ENCODE measurements around the gene SERINC2.
A peak's percentile ranks its signal among the peaks of the same experiment; 100 is the strongest.
"Not testable (repeated sequence)": the region's sequence is repeated elsewhere in the genome, so short reads cannot be mapped to it uniquely, and the experiment has no call there.

SERINC2 gene

GRCh38 chr1:31376375-31377134 is 36.5 kb upstream of the SERINC2 start:
- no peak overlapping the region for H3K4me3 Mint-ChIP-seq
- no peaks in the 10 kb centered on the region for H3K36me3 Mint-ChIP-seq (ENCODE audit: low read depth)
- no peak overlapping the region for H3K27ac Mint-ChIP-seq
- peaks cover 11% of the 10 kb centered on the region for H3K4me1 Mint-ChIP-seq
- no peaks in the 10 kb centered on the region for H3K9me3 Mint-ChIP-seq
- DNase-seq: no peak
- no peak for ATAC-seq
- no peaks in the 10 kb centered on the region for H3K27me3 Mint-ChIP-seq

GRCh38 chr1:31377364-31377863 is 35.6 kb upstream of the SERINC2 start:
- Mint-ChIP-seq H3K4me1 (peaks cover 11% of the 10 kb centered on the region), H3K27me3 (no peaks in the 10 kb centered on the region), H3K4me3 (no peak overlapping the region), H3K9me3 (no peaks in the 10 kb centered on the region), H3K36me3 (ENCODE audit: low read depth) (no peaks in the 10 kb centered on the region), H3K27ac (no peak overlapping the region)
- ATAC-seq (no peak), DNase-seq (no peak)

- no peaks in the 10 kb centered on the region for H3K27me3 Mint-ChIP-seq
- H3K9me3 Mint-ChIP-seq: no peaks in the 10 kb centered on the region
- no peak overlapping the region for H3K4me3 Mint-ChIP-seq
- no peak for DNase-seq
- H3K4me1 Mint-ChIP-seq: peaks cover 8% of the 10 kb centered on the region
- ATAC-seq: no peak
- no peak overlapping the region for H3K27ac Mint-ChIP-seq
- no peaks in the 10 kb centered on the region for H3K36me3 Mint-ChIP-seq (ENCODE audit: low read depth)
Measured at GRCh38 chr1:31378001-31378400, 35.0 kb upstream of the SERINC2 start.

- Mint-ChIP-seq H3K27me3 (no peaks in the 10 kb centered on the region), H3K27ac (no peak overlapping the region), H3K9me3 (no peaks in the 10 kb centered on the region), H3K4me1 (no peaks in the 10 kb centered on the region), H3K4me3 (no peak overlapping the region), H3K36me3 (ENCODE audit: low read depth) (no peaks in the 10 kb centered on the region)
- DNase-seq (no peak), ATAC-seq (no peak)
Measured at GRCh38 chr1:31380181-31380580, 32.8 kb upstream of the SERINC2 start.

GRCh38 chr1:31381394-31382294 is 31.4 kb upstream of the SERINC2 start:
- DNase-seq (no peak), ATAC-seq (no peak)
- H3K36me3 Mint-ChIP-seq (ENCODE audit: low read depth): no peaks in the 10 kb centered on the region
- no peaks in the 10 kb centered on the region for H3K9me3 Mint-ChIP-seq
- H3K27me3 Mint-ChIP-seq: peaks cover 6% of the 10 kb centered on the region
- no peak overlapping the region for H3K27ac Mint-ChIP-seq
- no peak overlapping the region for H3K4me3 Mint-ChIP-seq
- no peaks in the 10 kb centered on the region for H3K4me1 Mint-ChIP-seq

GRCh38 chr1:31382379-31382989 is 30.5 kb upstream of the SERINC2 start:
- ATAC-seq (no peak), DNase-seq (no peak)
- peaks cover 6% of the 10 kb centered on the region for H3K27me3 Mint-ChIP-seq
- no peaks in the 10 kb centered on the region for H3K4me1 Mint-ChIP-seq
- H3K27ac Mint-ChIP-seq: no peak overlapping the region
- no peak overlapping the region for H3K4me3 Mint-ChIP-seq
- H3K36me3 Mint-ChIP-seq (ENCODE audit: low read depth): no peaks in the 10 kb centered on the region
- H3K9me3 Mint-ChIP-seq: no peaks in the 10 kb centered on the region

- Mint-ChIP-seq H3K9me3 (no peaks in the 10 kb centered on the region), H3K36me3 (ENCODE audit: low read depth) (no peaks in the 10 kb centered on the region)
Measured at GRCh38 chr1:31383967-31384366, 29.0 kb upstream of the SERINC2 start.

GRCh38 chr1:31386576-31387243 is 26.3 kb upstream of the SERINC2 start:
- not testable (repeated sequence) for H3K9me3 Mint-ChIP-seq; H3K4me3 Mint-ChIP-seq; H3K27ac Mint-ChIP-seq; H3K36me3 Mint-ChIP-seq (ENCODE audit: low read depth); DNase-seq; H3K27me3 Mint-ChIP-seq; H3K4me1 Mint-ChIP-seq; ATAC-seq

More at GRCh38 chr1:31383967-31384366, 29.0 kb upstream of the SERINC2 start:
- no peaks in the 10 kb centered on the region for H3K4me1 Mint-ChIP-seq
- ATAC-seq (no peak), DNase-seq (no peak)
- H3K27ac Mint-ChIP-seq: no peak overlapping the region
- peaks cover 6% of the 10 kb centered on the region for H3K27me3 Mint-ChIP-seq
- H3K4me3 Mint-ChIP-seq: no peak overlapping the region

- no peak overlapping the region for H3K27ac Mint-ChIP-seq
- H3K36me3 Mint-ChIP-seq (ENCODE audit: low read depth): no peaks in the 10 kb centered on the region
- no peak for DNase-seq
- no peaks in the 10 kb centered on the region for H3K9me3 Mint-ChIP-seq
- H3K4me1 Mint-ChIP-seq: no peaks in the 10 kb centered on the region
- ATAC-seq: no peak
- peaks cover 6% of the 10 kb centered on the region for H3K27me3 Mint-ChIP-seq
- H3K4me3 Mint-ChIP-seq: no peak overlapping the region
Measured at GRCh38 chr1:31387612-31388011, 25.4 kb upstream of the SERINC2 start.

- peaks cover 6% of the 10 kb centered on the region for H3K27me3 Mint-ChIP-seq
- H3K36me3 Mint-ChIP-seq (ENCODE audit: low read depth): no peaks in the 10 kb centered on the region
Measured at GRCh38 chr1:31389616-31390015, 23.4 kb upstream of the SERINC2 start.

GRCh38 chr1:31390071-31390470 is 22.9 kb upstream of the SERINC2 start:
- Mint-ChIP-seq H3K36me3 (ENCODE audit: low read depth) (no peaks in the 10 kb centered on the region), H3K27ac (no peak overlapping the region), H3K9me3 (no peaks in the 10 kb centered on the region), H3K4me3 (no peak overlapping the region), H3K4me1 (peaks cover 9% of the 10 kb centered on the region), H3K27me3 (peaks cover 6% of the 10 kb centered on the region)
- ATAC-seq: no peak
- no peak for DNase-seq

More at GRCh38 chr1:31389616-31390015, 23.4 kb upstream of the SERINC2 start:
- no peak overlapping the region for H3K27ac Mint-ChIP-seq
- no peaks in the 10 kb centered on the region for H3K9me3 Mint-ChIP-seq
- no peak overlapping the region for H3K4me3 Mint-ChIP-seq
- peaks cover 5% of the 10 kb centered on the region for H3K4me1 Mint-ChIP-seq
- DNase-seq (no peak), ATAC-seq (no peak)

GRCh38 chr1:31393463-31393862 is 19.6 kb upstream of the SERINC2 start:
- Mint-ChIP-seq H3K9me3 (no peaks in the 10 kb centered on the region), H3K4me1 (peaks cover 9% of the 10 kb centered on the region), H3K4me3 (no peak overlapping the region), H3K27me3 (no peaks in the 10 kb centered on the region), H3K36me3 (ENCODE audit: low read depth) (no peaks in the 10 kb centered on the region), H3K27ac (no peak overlapping the region)
- DNase-seq (no peak), ATAC-seq (no peak)

GRCh38 chr1:31394584-31395193 is 18.3 kb upstream of the SERINC2 start:
- H3K9me3 Mint-ChIP-seq: no peaks in the 10 kb centered on the region
- DNase-seq (peak; percentile 90), ATAC-seq (peak; percentile 98)
- no peaks in the 10 kb centered on the region for H3K27me3 Mint-ChIP-seq
- peak overlapping the region; percentile 74 for H3K4me3 Mint-ChIP-seq
- no peaks in the 10 kb centered on the region for H3K36me3 Mint-ChIP-seq (ENCODE audit: low read depth)
- H3K27ac Mint-ChIP-seq: no peak overlapping the region
- H3K4me1 Mint-ChIP-seq: peaks cover 9% of the 10 kb centered on the region
